PFSK-1 (cell line): ENCODE data around the gene MKLN1.

Experiments
- POLR2AphosphoS5 ChIP-seq: IDR thresholded peaks from 2 replicates; pipeline ENCODE4 v1.6.1; 2012; ENCODE audit warnings: low read depth, mild to moderate bottlenecking, control low read depth, low read length, moderate library complexity
- SIN3A ChIP-seq: IDR thresholded peaks from 2 replicates; pipeline ENCODE4 v1.6.1; 2012; ENCODE audit warnings: mild to moderate bottlenecking, low read length, moderate library complexity, borderline replicate concordance; ENCODE audit not compliant: insufficient read depth
- TF ChIP-seq, protein P1 (sequence below), 2 experiments: IDR thresholded peaks; 2 replicates each; pipeline versions ENCODE4 v1.6.1 to v1.8.0; 2011 to 2012; ENCODE audit warnings: low read depth in 2 of 2, low read length in 2 of 2, control low read depth in 1 of 2, inconsistent platforms in 1 of 2, mild to moderate bottlenecking in 1 of 2, moderate library complexity in 1 of 2; ENCODE audit not compliant: insufficient read depth in 1 of 2

DNA sequence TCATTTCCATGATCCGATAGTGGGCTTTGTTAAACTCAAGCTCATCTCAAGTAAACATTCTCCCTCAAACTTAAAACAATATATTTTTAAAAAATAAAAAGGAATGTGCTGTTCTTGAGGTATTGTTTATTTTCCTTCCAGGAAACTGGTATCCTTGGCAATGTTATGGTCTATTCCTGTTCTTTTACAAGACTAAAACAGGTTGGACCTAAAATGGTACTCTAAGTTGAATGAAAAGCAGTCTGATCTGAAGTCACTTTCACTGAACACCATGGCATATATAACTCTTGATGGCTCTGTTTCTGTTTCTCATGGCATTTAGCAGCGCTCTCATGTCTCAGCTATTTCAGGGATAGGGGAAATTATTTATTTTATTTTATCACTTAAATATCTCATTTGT, 158.7 kb downstream of the MKLN1 start:
- no peak for TF ChIP-seq POLR2AphosphoS5
- TF ChIP-seq, protein P1, sequence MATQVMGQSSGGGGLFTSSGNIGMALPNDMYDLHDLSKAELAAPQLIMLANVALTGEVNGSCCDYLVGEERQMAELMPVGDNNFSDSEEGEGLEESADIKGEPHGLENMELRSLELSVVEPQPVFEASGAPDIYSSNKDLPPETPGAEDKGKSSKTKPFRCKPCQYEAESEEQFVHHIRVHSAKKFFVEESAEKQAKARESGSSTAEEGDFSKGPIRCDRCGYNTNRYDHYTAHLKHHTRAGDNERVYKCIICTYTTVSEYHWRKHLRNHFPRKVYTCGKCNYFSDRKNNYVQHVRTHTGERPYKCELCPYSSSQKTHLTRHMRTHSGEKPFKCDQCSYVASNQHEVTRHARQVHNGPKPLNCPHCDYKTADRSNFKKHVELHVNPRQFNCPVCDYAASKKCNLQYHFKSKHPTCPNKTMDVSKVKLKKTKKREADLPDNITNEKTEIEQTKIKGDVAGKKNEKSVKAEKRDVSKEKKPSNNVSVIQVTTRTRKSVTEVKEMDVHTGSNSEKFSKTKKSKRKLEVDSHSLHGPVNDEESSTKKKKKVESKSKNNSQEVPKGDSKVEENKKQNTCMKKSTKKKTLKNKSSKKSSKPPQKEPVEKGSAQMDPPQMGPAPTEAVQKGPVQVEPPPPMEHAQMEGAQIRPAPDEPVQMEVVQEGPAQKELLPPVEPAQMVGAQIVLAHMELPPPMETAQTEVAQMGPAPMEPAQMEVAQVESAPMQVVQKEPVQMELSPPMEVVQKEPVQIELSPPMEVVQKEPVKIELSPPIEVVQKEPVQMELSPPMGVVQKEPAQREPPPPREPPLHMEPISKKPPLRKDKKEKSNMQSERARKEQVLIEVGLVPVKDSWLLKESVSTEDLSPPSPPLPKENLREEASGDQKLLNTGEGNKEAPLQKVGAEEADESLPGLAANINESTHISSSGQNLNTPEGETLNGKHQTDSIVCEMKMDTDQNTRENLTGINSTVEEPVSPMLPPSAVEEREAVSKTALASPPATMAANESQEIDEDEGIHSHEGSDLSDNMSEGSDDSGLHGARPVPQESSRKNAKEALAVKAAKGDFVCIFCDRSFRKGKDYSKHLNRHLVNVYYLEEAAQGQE (IDR thresholded peaks at IDR 0.05; ENCODE audit: insufficient read depth in 1 of 2, low read depth in 2 of 2, low read length in 2 of 2): no peak
- TF ChIP-seq SIN3A: no peak
